Kidney capillary endothelial cell (primary cell): ENCODE data around the gene CUX1.

Experiments
- DNase-seq: peaks from one replicate; pipeline ENCODE4 v3.0.0-alpha.2; 2018; ENCODE audit warnings: low spot score

Gene CUX1

DNA sequence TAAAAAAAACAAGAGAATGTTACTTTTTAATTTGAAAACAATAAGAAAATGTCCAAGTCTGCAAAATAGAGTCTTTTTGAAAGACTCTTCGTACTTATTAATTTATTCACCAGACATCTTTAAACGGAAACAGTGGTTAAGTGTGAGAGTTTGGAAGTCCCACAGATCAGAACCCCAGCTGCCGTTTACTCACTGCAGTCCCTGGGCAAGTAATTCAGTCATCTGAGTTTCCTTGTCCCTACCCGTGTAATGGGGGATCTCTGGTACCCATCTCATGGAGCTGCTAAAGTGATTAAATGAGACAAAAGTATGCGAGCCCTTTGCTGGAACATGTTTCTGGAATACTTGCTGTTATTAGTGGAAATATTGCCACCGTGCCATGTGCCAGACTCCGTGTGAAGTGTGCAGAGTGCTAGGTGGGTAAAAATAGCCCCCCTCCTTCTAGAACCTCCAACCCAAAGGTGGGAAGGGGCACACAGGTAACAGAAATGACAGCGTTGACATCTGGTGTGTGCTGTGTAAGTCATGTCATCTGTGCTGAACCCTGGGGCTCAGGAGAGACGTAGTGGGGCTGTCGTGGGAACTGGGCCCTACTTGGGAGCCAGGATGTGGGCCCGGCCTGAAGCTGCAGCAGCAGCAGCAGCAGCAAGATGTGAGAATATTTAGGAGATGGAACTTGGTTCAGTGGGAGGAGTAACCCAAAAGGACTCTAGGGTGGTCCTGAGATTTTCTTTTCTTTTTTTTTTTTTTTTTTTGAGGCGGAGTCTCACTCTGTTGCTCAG lies 140.5 kb downstream of the CUX1 start:
- DNase-seq = no peak

DNA sequence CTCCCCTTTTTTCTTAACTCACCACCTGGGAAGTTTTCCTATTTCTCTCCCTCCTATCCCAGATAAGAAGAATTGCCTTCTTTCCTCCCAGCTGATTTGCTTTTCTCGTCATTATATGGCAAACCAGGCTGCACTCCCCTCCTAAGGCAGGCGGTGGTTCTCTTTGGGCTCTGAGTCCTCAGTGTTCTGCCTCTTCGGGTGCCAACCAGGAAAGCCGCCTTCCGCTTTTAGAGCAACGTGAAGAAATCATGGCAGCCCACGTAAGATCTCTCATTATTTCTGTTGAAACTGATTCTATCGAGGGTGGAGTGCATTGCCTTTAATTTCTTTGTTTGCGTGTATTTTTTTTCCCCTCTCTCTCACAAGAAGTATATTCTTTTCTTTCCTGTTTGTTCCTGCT lies 141.9 kb downstream of the CUX1 start:
- no peak for DNase-seq

DNA sequence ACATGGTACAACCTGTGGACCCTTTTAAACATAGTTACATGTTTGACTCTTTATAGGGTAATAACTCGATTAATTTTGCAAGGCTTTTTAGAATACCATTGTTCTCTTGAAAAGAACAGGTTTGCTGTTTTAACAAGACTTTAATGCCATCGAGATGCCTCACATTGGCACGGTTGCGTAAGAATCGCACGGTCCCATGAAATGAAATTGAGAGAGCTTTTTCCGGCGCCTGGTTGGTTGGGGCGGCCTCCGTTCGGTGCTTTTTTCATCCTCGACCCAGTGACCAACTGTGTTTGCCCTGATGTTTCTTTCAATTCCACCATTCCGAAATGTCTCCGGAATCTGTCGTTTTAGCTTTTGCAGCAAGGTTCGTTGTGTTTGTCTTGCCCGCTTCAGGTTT lies 142.4 kb downstream of the CUX1 start:
- no peak for DNase-seq

DNA sequence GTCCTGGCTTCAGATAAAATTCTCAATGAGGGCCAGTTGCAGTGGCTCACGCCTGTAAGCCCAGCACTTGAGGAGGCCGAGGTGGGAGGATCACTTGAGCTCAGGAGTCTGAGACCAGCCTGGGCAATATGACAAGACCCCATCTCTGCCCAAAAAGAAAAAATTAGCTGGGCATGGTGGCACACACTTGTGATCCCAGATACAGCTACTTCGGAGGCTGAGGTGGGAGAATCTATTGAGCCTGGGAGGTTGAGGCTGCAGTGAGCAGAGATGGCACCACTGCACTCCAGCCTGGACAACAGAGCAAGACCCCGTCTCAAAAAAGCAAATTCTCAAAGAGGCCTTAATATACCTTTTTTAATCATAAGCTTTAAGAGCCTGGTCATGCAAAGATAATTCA lies 142.9 kb downstream of the CUX1 start:
- DNase-seq = no peak

DNA sequence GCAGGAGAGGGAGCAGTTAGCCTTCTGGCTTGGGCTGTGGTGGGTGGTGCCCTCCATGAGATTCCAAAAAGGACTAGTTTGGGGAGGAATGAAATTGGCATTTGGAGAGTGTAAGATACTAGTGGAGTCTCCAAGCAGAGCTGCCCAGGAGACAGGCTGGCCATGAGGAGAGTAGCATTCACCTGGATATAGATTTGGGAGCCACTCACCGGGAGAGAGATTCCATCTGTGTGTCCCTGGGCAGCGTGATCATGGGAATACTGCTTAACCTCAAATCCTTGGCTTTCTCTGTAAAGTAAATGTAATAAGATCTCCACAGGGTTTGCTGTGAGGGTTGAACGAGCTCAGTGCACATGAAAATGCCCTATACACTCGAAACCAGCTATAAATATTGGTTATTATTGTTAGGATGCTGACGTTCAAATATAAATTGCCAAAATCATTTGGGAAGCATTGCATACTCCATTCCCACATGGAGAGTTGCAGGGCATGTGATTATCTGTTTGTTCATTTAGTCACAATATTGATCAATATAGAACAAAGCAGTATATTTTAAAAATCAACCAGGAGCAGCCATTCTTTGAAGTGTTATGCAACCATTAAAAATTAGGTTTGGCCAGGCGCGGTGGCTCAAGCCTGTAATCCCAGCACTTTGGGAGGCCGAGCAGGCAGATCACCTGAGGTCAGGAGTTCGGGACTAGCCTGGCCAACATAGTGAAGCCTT lies 143.7 kb downstream of the CUX1 start:
- no peak for DNase-seq

DNA sequence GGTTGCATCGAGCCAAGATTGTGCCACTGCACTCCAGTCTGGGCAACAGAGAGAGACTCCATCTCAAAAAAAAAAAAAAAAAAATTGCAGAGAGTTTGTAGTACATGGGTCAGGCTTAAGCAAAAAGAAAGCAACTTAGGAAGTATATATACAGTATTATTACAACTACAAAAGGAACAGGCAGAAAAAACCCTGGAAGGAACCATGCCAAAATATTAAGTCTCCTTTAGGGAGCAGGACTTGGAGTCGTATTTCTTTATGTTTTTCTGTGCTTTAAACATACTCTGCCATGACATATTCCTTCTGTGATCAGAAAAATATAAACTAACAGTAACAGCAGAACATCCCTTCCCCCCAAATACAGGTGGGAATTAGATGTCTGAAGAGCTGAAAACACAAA lies 144.4 kb downstream of the CUX1 start:
- DNase-seq = no peak

DNA sequence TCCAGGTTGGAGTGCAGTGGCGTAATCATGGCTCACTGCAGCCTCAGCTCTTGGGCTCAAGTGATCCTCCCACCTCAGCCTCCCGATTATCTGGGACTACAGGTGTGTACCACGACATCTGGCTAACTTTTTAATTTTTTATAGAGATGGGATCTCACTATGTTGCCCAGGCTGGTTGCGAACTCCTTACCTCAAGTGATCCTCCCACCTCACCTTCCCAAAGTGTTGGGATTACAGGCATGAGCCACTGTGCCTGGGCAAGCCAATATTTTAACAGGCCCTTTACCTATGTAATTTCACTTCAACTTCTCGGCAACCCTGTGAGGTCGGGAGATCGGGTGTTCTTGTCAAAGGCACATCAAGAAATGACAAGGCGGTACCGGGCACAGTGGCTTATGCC lies 146.3 kb downstream of the CUX1 start:
- no peak for DNase-seq

DNA sequence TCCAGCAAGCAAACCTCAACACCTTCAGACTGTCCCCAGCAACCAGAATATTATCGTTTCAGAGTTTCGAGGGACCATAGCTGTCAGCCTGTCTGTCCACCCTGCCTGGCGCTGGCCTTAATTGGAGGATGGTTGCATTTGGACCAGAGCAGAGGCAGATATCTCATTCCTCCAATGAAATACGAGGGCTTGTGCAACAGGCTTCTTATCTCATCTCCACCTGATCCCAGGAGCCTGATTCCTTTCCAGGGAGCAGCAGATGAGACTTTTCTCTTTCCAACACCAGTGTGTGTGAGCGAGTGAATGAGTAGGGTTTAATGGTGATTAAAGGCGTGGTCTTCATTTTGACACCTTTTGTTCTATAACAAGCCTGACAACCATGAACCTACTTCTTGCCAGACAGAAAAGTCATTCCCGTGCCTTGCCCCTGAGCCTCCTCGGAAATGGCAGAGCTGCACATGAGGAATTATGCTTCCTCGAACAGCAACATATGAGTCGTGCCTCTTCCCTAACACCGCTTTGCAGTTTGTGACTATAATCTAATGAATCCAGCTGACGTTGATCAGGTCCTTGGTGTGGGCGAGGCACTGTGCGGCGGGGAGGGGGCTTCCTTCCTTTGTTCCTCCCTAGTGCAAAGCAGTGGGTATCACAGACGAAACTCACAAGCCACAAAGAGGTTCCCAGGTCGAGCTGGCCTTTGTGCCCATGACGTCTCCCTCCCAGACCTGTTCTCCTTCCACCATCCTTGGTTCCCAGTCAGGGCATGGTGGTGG lies 147.4 kb downstream of the CUX1 start:
- no peak for DNase-seq

DNA sequence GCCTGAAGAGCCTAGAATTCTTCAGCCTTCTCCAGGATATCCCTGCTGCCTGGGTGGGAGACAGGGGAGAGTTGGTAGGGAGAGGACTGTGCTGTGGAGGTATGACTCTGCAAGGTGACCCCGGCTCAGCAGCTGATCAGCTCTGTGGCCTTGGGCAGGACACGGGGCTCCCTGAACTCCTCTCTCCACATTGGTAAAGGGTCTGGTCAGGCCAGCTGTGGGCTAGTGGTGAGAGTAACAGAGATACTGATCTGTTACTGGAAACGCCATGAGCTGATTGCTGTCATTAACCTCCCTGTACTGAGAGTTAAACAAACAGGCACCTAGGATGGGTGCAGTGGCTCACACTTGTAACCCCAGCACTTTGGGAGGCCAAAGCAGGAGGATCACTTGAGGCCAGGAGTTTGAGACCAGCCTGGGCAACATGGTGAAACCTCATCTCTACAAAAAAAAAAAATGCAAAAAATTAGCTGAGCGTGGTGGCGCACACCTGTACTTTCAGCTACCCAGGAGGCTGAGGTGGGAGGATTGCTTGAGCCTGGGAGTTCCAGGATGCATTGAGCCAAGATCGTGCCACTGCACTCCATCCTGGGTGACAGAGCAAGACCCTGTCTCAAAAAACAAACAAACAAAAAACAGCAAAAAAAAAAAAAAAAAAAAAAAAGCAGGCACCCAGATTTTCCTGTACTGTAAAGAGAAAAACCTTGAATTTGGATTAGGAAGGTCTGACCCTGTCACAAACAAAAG lies 151.5 kb downstream of the CUX1 start:
- no peak for DNase-seq

DNA sequence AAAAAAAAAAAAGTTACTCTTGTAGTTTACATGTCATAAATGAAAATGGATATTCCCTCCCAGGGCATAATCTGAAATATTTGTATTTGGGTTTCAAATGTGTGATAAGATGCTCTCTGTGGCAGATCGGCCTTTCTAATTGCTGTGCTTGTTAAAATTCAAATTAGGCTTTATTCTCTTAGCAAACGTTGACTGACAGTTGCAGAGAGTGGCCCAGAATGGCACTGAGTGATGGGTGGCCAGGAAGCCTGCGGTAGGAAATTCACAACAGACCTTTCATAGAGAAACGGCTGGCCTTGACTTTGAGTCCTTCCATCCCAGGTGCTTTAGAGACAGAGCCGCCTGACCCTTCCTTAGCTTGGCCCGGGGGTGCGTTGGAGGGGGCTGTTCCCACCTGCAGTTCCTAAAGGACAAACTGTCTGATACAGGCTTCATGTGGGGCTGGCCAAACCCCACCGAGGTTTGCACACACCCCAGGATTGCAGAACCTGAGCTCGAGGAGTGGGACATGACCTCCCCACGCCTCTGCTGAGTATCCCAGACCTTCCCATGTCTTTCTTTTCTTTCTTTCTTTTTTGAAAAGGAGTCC lies 152.7 kb downstream of the CUX1 start:
- DNase-seq = no peak

DNA sequence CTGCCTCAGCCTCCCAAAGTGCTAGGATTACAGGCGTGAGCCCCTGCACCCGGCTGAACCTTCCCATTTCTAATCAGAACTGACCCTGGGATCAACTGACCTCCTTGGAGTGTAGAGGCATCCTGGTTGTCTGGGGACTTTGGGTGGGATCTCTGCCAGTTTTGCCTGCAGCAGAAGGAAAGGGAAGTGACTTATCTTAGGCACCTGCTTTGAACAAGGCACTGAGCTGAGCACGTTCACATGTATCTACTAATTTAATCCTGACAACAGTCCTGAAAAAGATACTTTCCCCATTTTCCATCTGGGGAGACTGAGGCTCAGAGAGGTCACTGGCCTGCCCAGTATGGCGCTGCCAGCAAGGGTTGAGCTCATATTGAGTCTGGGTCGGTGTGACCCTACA lies 153.4 kb downstream of the CUX1 start:
- no peak for DNase-seq

DNA sequence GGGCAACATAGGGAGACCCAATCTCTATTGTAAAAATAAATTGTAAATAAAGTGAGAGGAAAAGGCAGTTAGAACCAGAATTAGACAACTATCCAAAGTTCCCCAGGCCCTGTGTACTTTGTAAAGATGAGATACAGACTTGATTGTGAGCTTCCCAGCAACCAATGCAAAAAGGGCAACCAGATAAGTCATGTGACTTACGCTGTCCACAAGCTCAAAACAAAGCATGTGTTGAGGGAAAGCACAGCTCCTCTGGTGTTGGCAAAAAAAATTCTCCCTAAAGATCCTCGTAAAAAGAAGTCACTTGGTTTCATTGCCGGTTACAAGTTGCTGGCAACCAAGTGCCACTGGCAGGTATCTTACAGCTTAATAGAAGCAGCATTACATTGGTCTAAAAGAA lies 154.0 kb downstream of the CUX1 start:
- no peak for DNase-seq

DNA sequence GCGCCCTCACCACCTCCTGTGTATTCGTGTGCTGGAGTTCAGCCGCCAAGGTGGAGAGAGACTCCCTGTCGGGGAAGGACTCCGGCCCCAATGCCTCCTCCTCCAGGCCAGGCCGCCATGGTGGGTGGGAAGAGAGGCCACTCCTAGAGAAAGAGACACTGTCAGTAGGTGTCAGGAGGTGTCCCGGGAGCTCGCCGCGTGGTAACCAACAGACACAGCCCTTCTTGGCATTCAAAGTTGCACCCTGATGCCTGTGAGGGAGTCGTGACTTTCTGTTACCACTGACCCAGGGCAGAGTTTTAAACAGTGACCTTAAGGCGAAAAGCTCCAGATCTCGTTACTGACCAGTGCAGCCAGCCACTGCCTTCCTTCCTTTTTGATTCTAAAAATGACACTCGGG lies 155.2 kb downstream of the CUX1 start:
- no peak for DNase-seq

DNA sequence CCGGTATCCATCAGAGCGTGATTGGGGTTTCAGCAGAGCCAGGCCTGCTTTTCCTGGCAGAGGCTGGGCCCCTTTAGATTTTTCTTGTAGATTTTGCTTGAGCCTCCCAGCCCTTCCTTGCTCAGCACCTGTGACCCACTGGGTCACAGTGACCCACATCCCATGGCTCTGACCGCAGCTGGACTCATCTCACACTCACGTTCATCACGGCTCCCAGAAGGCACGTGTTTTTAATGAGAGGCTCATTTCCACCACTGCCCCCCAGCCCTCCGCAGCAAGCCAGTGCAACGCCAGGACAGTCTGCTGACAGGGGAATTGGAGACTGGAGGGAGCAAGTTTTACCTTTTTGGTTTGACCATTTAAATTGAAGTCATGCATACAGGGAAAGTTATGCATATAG lies 155.7 kb downstream of the CUX1 start:
- no peak for DNase-seq

DNA sequence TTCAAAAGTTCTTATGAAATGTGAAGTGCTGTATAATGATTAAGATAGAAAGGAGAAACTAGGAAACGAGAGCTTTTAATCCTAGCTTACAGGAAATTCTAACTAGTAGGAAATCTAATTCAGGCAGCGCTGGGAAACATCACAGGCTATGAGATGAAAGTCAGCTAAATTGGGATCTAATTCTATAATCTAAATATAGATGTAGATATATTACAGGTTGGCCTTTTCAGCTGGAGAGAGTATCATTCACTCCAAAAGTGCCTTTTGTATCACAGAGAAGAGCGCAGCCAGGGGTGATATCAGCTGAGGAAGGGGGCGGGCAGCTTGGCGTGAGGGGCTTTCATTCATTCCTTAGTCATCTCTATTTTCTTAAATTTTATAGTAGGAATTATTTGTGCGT lies 157.0 kb downstream of the CUX1 start:
- no peak for DNase-seq

DNA sequence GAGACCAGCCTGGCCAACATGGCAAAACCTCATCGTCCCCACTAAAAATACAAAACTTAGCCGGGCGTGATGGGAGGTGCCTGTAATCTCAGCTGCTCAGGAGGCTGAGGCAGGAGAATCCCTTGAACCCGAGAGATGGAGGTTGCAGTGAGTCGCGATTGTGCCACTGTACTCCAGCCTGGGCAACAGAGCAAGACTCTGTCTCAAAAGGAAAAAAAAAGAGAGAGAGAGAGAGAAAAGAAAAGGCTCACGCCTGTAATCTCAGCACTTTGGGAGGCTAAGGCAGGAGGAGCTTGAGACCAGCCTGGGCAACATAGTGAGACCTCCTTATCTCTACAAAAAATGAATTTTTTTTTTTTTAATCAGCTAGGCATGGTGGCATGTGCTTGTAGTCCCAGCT lies 157.6 kb downstream of the CUX1 start:
- no peak for DNase-seq

DNA sequence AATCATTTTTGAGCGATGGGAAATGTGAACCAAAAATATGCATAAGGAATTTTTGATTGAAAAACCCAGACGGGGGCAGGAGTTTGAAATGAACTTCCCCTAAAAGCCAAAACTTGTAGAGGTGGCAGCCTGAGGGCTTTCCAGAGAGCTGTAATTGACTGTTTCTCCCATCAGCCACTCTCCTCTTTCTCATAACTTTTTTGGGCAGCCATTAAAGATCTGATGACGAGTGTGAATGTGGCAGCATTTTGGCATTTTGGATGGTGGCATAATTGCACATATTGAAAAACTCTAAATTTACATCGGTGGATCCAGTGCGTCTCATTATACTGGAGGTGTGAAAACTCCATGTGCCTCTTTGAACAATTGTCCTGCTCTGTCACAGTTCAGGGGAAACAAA lies 159.0 kb downstream of the CUX1 start:
- no peak for DNase-seq

DNA sequence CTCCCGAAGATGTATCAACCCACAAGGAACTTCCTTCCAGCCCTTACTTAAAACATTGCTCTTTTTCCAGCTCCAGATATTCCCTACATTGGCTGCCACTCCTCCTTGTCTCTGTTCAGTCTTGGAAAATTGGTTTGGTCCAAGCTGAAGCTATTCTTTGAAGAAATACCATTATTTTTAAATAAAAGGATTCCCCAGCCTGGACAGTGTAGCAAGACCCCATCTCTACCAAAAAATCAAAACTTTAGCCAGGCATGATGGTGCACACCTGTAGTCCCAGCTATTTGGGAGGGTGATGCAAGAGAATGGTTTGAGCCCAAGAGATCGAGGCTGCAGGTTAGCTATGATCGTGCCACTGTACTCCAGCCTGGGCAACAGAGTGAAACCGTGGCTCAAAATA lies 159.8 kb downstream of the CUX1 start:
- no peak for DNase-seq

DNA sequence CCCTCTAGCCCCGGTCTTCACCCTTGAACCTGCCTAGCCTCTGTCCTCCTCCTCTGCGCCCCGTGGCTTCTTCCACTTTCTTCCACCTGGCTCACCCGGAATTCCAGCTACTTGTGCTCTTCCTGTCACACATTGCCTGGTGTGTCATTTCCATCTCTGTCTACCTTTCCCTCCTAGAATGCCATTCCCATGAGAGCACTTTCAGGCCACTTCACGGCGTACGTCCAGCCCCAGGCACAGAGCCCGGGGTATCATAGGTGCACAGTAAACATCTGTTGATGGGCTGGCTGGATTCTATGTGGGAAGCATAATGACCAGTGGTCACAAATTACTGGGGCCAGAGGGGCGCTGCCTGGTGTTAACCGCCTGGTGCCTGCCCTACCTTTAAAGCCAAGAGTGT lies 161.3 kb downstream of the CUX1 start:
- DNase-seq = no peak

DNA sequence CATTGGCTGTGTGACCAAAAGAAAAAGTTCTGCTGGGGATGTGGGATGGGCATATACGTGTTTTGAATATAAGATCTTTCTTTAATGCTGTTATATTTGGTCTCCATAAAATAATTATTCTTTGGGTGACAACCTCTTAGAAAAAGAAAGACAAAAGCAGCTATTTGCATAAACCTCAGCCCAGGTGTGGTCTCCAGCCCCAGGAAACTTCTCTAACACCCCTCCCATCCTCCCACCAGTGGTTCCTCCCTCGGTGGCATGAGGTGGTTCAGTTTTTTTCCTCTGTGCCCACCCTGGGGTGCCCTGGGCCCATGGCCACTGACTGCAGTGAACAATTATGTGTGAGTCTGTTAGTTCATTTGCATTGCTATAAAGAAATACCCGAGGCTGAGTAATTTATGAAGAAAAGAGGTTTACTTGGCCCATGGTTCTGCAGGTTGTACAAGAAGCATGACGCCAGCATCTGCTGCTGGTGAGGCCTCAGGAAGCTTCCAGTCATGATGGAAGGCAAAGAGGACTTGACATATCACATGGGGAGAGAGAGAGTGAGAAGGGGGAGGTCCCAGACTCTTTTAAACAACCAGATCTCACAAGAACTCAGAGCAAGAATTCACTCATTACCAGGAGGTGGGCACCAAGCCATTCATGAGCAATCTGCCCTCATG lies 165.9 kb downstream of the CUX1 start:
- DNase-seq = no peak

DNA sequence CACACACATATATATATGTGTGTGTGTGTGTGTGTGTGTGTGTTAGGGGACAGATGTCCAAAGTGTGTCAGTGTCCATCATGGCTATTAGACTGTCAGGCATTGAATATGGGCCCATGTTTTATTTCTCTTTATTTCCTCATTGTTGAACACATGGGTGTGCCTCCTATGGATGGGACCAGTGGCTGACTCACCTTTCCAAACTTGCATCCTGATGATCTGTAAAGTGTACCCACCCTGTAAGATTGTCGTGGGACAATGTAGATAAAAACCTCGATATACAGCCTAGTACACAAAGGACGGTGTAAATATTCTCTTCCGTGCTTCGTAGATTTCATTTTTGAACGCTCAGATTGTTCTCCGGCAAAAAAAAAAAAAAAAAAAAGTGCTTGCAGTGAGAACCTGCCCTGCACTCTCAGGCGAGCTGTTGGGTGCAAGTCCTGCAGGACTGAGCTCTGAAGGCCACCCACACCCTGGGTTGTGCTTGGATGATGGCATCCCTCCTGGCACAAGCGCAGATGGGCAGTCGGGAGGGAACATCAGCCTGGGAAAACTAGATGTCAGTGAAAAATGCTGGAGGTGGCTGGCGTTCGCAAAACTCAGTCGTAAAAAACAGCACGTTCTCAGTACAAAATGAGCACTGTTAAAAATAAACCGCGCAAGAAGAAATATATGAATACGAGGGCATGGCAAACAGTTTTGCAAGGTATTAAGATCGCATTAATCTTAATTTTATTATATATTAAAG lies 166.9 kb downstream of the CUX1 start:
- no peak for DNase-seq
